ENCODE results near the gene CLEC7A. TPM values are rescaled to one million over a fixed set of nuclear protein-coding genes. Genes with fewer than 3 reads are reported as not detected.

CLEC7A gene
- total RNA-seq, 1 donor from 2014 or later = not detected

GRCh38 chr12:10067264-10067663 is 62.7 kb downstream of the CLEC7A start:
- peak overlapping the region; percentile 99 for H3K27ac Mint-ChIP-seq (ENCODE audit: unreplicated experiment)
- H3K4me3 Mint-ChIP-seq (ENCODE audit: unreplicated experiment) = no peak overlapping the region
- H3K36me3 Mint-ChIP-seq (ENCODE audit: low read depth, unreplicated experiment) = peaks cover 27% of the 10 kb centered on the region
- H3K27me3 Mint-ChIP-seq (ENCODE audit: unreplicated experiment) = peaks cover 2% of the 10 kb centered on the region
- no peak for DNase-seq (ENCODE audit: low spot score)
- TF ChIP-seq CTCF (IDR thresholded peaks at IDR 0.05; ENCODE audit: unreplicated experiment) = no peak
- H3K9me3 Mint-ChIP-seq (ENCODE audit: unreplicated experiment) = no peaks in the 10 kb centered on the region
- H3K4me1 Mint-ChIP-seq (ENCODE audit: unreplicated experiment) = peaks cover 62% of the 10 kb centered on the region

Other genes with a start within 250 kb of the CLEC7A start
- not detected for gene KLRF2, start 248.7 kb downstream of the CLEC7A start, total RNA-seq (ENCODE audit: unreplicated experiment)
- not detected for gene CLEC2A, start 197.8 kb downstream of the CLEC7A start, total RNA-seq (ENCODE audit: unreplicated experiment)
- not detected for gene CLEC12A, start 158.8 kb downstream of the CLEC7A start, total RNA-seq (ENCODE audit: unreplicated experiment)
- not detected for gene CLEC1B, start 131.1 kb downstream of the CLEC7A start, total RNA-seq (ENCODE audit: unreplicated experiment)
- not detected for gene CLEC12B, start 119.6 kb downstream of the CLEC7A start, total RNA-seq (ENCODE audit: unreplicated experiment)
- gene CLEC9A, start 99.5 kb downstream of the CLEC7A start, total RNA-seq (ENCODE audit: unreplicated experiment) = not detected
- 29.3 TPM for gene CLEC1A, start 31.2 kb downstream of the CLEC7A start, total RNA-seq (ENCODE audit: unreplicated experiment)
- not detected for gene OLR1, start 41.9 kb upstream of the CLEC7A start, total RNA-seq (ENCODE audit: unreplicated experiment)
- gene TMEM52B, start 48.8 kb upstream of the CLEC7A start, total RNA-seq (ENCODE audit: unreplicated experiment) = not detected
- gene GABARAPL1, start 82.7 kb upstream of the CLEC7A start, total RNA-seq (ENCODE audit: unreplicated experiment) = 133 TPM
- gene KLRD1, start 177.7 kb upstream of the CLEC7A start, total RNA-seq (ENCODE audit: unreplicated experiment) = 0.49 TPM

All from endothelial cell (in vitro differentiated cells).